Measurements from ENCODE around the gene CDC14B. TPM values are rescaled to one million over a fixed set of nuclear protein-coding genes. Genes with fewer than 3 reads are reported as not detected.

The CDC14B gene
- total RNA-seq: 11.8 and 18.3 TPM in 2 replicates

GRCh38 chr9:96619491-96620180 lies at the start of gene CDC14B:
CDC14B (minus strand) TSS chr9:96619843; CDS start chr9:96619378, 465 bp downstream.

GRCh38 chr9:96655198-96655851 lies 35.7 kb upstream of the CDC14B start, which contains the start of gene PRXL2C:
PRXL2C (minus strand) TSS chr9:96655317; CDS start chr9:96655281, 36 bp downstream.

Other genes with a start within 250 kb of the CDC14B start
- gene SLC35D2, start 236.1 kb downstream of the CDC14B start, total RNA-seq: 7.8 and 23.0 TPM in 2 replicates
- 2.8 and 3.2 TPM in 2 replicates for gene ZNF367, start 201.5 kb downstream of the CDC14B start, total RNA-seq
- 4.6 and 11.2 TPM in 2 replicates for gene HABP4, start 169.7 kb downstream of the CDC14B start, total RNA-seq
- gene PRXL2C, start 35.5 kb upstream of the CDC14B start, total RNA-seq: 7.9 and 8.4 TPM in 2 replicates
- 4.5 and 9.9 TPM in 2 replicates for gene ZNF510, start 158.2 kb upstream of the CDC14B start, total RNA-seq
- gene ZNF782, start 234.7 kb upstream of the CDC14B start, total RNA-seq: 3.5 and 4.5 TPM in 2 replicates

Data from epithelial cell of alveolus of lung (primary cell).